NB4 (cell line): ENCODE data around the gene SLC27A1.

ENCODE experiments used
- POLR2A ChIP-seq: IDR thresholded peaks from 2 replicates; pipeline ENCODE4 v1.6.1; 2011; ENCODE audit warnings: mild to moderate bottlenecking; ENCODE audit not compliant: insufficient read length; ENCODE audit errors: extremely low read depth
- TF ChIP-seq, protein P1 (sequence below): IDR thresholded peaks from one replicate; pipeline ENCODE4 v1.5.1; 2012; ENCODE audit warnings: low read depth, low read length

DNA sequence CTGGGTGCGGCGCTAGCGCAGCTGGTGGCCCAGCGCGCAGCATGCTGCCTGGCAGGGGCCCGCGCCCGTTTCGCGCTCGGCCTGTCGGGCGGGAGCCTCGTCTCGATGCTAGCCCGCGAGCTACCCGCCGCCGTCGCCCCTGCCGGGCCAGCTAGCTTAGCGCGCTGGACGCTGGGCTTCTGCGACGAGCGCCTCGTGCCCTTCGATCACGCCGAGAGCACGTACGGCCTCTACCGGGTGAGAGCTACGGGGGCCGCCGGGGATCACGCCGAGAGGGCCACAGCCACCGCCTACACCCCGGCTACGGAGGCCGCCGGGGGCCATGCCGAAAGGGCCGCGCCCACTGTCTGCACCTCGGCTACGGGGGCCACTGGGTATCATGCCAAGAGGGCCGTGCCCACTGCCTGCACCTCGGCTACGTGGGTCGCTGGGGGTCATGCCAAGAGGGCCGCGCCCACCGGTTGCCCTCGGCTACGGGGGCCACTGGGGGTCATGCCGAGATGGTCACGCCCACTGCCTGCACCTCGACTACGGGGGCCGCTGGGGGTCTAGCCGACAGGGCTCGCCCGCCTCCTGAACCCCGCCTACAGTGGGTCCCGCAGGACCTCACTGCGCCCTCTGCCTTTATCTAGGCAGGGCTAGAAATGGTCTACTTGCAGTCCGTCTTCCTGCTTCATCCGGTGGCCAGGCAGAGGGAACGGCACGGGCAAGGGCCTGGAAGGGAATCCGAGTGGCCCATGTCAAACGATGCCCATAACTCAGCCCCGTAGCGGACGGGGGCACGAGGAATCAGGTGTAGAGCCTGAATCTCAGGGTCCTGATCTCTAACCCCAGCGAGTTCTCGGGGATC is 41.6 kb downstream of the SLC27A1 start:
- TF ChIP-seq, protein P1, sequence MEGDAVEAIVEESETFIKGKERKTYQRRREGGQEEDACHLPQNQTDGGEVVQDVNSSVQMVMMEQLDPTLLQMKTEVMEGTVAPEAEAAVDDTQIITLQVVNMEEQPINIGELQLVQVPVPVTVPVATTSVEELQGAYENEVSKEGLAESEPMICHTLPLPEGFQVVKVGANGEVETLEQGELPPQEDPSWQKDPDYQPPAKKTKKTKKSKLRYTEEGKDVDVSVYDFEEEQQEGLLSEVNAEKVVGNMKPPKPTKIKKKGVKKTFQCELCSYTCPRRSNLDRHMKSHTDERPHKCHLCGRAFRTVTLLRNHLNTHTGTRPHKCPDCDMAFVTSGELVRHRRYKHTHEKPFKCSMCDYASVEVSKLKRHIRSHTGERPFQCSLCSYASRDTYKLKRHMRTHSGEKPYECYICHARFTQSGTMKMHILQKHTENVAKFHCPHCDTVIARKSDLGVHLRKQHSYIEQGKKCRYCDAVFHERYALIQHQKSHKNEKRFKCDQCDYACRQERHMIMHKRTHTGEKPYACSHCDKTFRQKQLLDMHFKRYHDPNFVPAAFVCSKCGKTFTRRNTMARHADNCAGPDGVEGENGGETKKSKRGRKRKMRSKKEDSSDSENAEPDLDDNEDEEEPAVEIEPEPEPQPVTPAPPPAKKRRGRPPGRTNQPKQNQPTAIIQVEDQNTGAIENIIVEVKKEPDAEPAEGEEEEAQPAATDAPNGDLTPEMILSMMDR, result no peak
- TF ChIP-seq POLR2A, result peak; percentile 29
